ENCODE data around the gene ACTL10.
"Not testable (repeated sequence)": the region's sequence is repeated elsewhere in the genome, so short reads cannot be mapped to it uniquely, and the experiment has no call there.

ACTL10 gene

DNA sequence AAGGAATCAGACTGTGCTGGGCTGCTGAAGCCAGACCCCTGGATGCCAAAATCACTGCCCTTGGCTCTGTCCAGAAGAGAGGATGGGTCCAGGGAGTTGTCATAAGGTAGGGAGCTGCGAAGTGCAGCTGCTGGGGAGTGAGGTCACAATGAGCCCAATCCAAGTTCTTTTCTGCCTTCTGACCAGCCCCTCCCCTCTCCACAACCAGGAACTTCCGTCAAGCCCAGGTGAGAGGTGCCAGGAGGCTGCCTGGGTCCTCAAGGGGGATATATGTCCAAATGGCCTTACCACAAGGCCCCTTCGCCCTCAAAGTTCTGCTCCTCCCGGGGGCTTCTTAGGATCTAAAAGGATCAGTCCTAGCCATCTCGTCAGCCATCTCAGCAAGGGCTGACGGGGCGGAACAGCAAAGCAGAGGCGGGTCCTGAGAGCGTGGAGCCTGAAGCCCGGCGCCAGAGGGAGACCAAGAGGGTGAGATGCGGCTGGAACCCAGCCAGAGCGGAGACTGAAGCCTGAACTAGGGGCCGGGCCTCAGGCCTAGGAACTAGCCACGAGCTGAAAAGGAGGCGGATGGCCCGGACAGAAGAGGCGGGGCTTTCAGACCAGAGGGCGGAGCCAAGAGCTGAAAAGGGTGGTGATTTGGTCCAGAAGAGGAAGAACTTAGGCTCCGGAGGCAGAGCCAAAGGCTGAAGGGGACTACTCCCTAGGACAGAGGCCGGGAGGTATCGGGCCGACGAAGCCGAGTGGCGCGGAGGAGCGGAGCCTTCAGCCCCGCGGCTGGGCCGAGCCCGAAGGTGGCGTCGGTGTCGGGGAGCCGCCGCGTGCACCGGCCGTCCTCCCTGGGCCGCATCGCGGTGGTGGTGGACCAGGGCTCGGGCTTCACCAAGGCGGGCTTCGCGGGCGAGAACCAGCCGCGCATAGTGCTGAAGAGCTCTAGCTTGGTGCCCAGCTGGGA lies at the start of gene ACTL10:
ACTL10 (plus strand) TSS at position 651 of the 952 bp plus-strand sequence. CDS start 555 bp downstream, outside the sequence.
- DNase-seq (ENCODE audit: low read depth in 2 of 2), result peak; percentile 75 to 87

- DNase-seq (ENCODE audit: low read depth in 2 of 2), result no peak
Measured at GRCh38 chr20:33621717-33622400, 44.9 kb upstream of the ACTL10 start.

GRCh38 chr20:33622705-33623365 lies 43.9 kb upstream of the ACTL10 start:
- no peak for DNase-seq (ENCODE audit: low read depth in 2 of 2)

DNA sequence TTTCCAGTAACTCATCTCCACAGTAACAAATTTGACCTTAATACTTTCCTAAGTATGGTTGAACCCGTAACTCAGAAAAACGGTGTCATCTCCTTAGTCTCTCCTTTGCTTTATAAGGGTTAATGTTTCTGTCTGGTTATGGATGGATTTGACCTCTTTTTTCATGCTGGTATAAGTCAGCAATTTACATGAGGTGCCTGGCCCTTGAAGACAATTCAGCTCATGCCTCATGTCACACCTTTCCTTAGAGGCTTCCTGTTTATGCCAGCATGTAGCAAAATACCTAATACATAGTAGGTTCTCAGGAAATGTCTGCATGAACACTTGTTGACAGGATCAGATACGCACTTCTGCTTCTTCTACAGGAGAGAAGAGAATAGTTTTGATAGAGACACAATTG lies 42.3 kb upstream of the ACTL10 start:
- DNase-seq (ENCODE audit: low read depth in 2 of 2), result no peak

GRCh38 chr20:33626190-33626589 lies 40.6 kb upstream of the ACTL10 start:
- DNase-seq (ENCODE audit: low read depth in 2 of 2), result no peak

GRCh38 chr20:33627577-33628216 lies 39.0 kb upstream of the ACTL10 start:
- no peak for DNase-seq (ENCODE audit: low read depth in 2 of 2)

DNA sequence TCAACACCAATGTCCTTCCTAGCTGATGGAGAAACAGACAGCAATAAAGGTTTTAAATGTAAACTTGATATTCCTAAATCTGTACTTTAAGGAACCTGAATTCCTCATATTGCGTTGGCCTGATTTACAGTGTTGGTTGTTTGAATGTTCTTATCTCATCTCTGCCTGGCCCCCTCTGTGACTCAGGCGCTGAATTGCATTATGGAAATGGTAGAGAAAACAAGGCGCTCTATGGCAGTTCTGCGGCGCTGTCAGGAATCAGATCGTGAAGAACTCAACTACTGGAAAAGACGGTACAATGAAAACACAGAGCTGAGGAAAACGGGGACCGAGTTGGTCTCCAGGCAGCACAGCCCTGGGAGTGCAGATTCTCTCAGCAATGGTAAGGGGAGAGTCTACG lies 37.2 kb upstream of the ACTL10 start:
- DNase-seq (ENCODE audit: low read depth in 2 of 2), result no peak

GRCh38 chr20:33629979-33630378 lies 36.8 kb upstream of the ACTL10 start:
- no peak for DNase-seq (ENCODE audit: low read depth in 2 of 2)

- no peak for DNase-seq (ENCODE audit: low read depth in 2 of 2)
Measured at GRCh38 chr20:33630507-33630906, 36.2 kb upstream of the ACTL10 start.

DNA sequence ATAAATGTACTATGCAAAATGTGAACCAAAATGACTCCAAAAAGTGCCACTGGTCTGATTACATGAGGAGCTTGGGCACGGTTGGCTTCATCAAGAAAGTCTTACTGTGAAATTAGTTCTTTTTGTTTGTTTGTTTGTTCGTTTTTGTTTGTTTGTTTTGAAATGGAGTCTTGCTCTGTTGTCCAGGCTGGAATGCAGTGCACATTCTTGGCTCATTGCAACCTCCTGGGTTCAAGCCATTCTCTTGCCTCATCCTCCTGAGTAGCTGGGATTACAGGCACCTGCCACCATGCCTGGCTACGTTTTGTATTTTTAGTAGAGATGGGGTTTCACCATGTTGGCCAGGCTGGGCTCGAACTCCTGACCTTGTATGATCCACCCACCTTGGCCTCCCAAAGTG lies 34.8 kb upstream of the ACTL10 start:
- not testable (repeated sequence) for DNase-seq (ENCODE audit: low read depth in 2 of 2)

GRCh38 chr20:33635341-33635740 lies 31.4 kb upstream of the ACTL10 start:
- DNase-seq (ENCODE audit: low read depth in 2 of 2), result no peak

- DNase-seq (ENCODE audit: low read depth in 2 of 2), result no peak
Measured at GRCh38 chr20:33636776-33637175, 30.0 kb upstream of the ACTL10 start.

- no peak for DNase-seq (ENCODE audit: low read depth in 2 of 2)
Measured at GRCh38 chr20:33640287-33640686, 26.5 kb upstream of the ACTL10 start.

DNA sequence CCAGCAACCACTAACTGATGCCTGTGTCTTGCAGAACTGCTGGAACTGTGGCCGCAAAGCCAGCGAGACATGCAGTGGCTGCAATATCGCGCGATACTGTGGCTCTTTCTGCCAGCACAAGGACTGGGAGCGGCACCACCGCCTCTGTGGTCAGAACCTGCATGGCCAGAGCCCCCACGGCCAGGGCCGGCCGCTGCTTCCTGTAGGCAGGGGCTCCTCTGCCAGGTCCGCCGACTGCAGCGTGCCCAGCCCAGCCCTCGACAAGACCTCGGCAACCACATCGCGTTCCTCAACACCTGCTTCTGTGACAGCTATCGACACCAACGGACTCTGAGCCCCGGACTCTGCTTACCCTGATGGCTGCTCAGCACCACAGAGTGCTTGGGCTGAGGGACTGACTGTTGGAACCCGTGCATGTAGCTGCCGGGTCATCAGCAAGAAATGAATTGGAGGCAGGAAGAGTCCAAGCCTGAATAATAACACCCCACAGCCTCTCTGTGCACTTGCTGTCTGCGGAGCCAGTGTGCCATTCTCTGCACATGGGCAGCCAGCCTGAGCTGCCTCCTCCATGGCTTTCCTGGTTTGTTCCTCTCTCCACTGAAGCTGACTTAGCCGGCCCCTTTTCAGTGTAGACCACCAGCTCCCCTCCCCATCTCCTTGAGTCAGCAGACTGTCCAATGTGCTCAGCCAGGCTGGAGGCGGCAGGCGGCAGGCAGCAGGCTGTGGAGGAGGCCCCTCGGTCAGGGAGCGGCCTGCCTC lies 22.3 kb upstream of the ACTL10 start:
- no peak for DNase-seq (ENCODE audit: low read depth in 2 of 2)

DNA sequence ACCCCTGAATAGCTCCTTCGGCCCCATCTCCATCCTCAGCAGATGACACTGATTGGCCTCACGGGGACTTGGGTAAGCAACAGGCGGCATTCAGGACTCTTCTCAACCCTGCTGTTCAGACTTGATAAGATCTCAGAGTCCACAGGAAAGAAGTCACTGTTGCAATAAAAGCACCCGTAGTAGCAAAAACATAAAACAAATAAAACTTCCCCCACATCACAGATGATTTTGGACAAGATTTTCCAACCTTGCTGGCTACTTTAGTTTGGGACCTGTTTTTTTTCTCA lies 21.7 kb upstream of the ACTL10 start:
- no peak for DNase-seq (ENCODE audit: low read depth in 2 of 2)

- no peak for DNase-seq (ENCODE audit: low read depth in 2 of 2)
Measured at GRCh38 chr20:33645396-33645795, 21.3 kb upstream of the ACTL10 start.

DNA sequence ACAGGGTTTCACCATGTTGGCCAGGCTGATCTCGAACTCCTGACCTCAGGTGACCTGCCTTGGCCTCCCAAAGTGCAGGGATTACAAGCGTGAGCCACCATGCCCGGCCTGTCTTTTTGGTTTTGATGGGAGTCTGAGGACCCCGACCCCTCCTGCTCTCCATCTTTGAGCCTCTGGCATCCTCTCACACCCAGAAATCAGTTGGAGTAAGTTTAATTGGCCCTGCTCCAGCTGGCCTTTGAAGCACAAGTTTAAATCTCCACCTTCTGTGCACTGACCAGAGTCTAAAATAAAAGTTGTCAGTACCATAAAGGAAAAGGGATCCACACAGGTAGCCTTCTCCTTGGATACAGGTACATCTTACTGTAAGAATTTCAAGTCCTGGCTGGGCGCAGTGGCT lies 20.6 kb upstream of the ACTL10 start:
- DNase-seq (ENCODE audit: low read depth in 2 of 2), result no peak

GRCh38 chr20:33646959-33647602 lies 19.7 kb upstream of the ACTL10 start:
- DNase-seq (ENCODE audit: low read depth in 2 of 2), result not testable (repeated sequence)

DNA sequence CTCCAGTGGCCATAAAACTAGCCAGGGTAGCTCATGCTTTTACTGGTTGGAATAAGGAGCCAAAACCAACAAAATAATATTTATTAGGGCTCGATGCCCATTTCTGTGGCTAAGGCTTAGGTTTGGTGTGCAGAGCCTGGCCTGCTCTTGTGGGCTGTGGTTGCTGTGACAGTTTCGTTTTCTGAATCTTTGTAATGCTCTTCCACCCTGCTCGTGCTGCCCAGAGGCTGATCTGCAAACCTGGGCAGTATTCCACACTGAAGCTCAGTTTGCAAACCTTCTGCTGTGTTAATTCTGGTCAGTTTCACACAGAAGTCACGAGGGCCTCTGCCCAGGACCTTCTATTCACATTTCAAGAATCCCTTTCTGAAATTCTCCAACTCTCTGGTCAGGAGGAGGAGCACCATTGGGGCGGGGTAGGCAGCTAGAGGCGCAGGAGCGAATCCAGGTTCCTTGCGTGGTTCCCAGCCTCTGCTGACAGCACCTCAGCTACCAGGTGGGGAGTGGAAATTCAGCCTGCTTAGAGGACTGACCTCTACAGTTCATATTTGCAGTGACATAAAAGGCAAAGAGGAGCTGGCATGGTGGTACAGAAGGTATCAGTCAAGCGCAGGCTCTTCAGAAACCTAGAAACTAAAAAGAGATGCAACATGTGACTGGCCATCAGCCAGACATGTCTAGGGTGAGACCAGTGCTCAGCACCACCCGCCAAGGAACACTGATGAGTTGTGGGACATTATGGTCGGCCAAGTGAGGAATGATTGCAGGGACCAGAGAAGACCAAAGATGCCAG lies 18.9 kb upstream of the ACTL10 start:
- DNase-seq (ENCODE audit: low read depth in 2 of 2), result no peak

- DNase-seq (ENCODE audit: low read depth in 2 of 2), result no peak
Measured at GRCh38 chr20:33648396-33649004, 18.2 kb upstream of the ACTL10 start.
